ENCODE measurements around the gene TSN. TPM values are rescaled to one million over a fixed set of nuclear protein-coding genes. Genes with fewer than 3 reads are reported as not detected.
A peak's percentile ranks its signal among the peaks of the same experiment; 100 is the strongest.
"Not testable (repeated sequence)": the region's sequence is repeated elsewhere in the genome, so short reads cannot be mapped to it uniquely, and the experiment has no call there.

The TSN gene
- 74.2 TPM for total RNA-seq

GRCh38 chr2:121755237-121756111, at the start of gene TSN:
Gene TSN (plus strand): TSS chr2:121755651. CDS start chr2:121755780, 129 bp downstream.
- DNase-seq (ENCODE audit: low spot score in 2 of 2) (peak; percentile 86 to 88), FAIRE-seq (no peak)

- FAIRE-seq (no peak), DNase-seq (ENCODE audit: low spot score in 2 of 2) (no peak)
Measured at GRCh38 chr2:121705958-121706357, 49.5 kb upstream of the TSN start.

GRCh38 chr2:121707344-121707919, 48.0 kb upstream of the TSN start:
- no peak for FAIRE-seq
- no peak for DNase-seq (ENCODE audit: low spot score in 2 of 2)

GRCh38 chr2:121707920-121708361, 47.5 kb upstream of the TSN start:
- FAIRE-seq: no peak

GRCh38 chr2:121709776-121710469, 45.5 kb upstream of the TSN start:
- FAIRE-seq: no peak
- no peak for DNase-seq (ENCODE audit: low spot score in 2 of 2)

More at GRCh38 chr2:121707920-121708361, 47.5 kb upstream of the TSN start:
- DNase-seq (ENCODE audit: low spot score in 2 of 2): no peak

- FAIRE-seq: no peak
- no peak for DNase-seq (ENCODE audit: low spot score in 2 of 2)
Measured at GRCh38 chr2:121710470-121711170, 44.8 kb upstream of the TSN start.

GRCh38 chr2:121711481-121711880, 44.0 kb upstream of the TSN start:
- not testable (repeated sequence) for DNase-seq (ENCODE audit: low spot score in 2 of 2); FAIRE-seq

GRCh38 chr2:121716126-121716525, 39.3 kb upstream of the TSN start:
- DNase-seq (ENCODE audit: low spot score in 2 of 2) (no peak), FAIRE-seq (no peak)

GRCh38 chr2:121717529-121717928, 37.9 kb upstream of the TSN start:
- no peak for FAIRE-seq

GRCh38 chr2:121721926-121722325, 33.5 kb upstream of the TSN start:
- no peak for FAIRE-seq
- DNase-seq (ENCODE audit: low spot score in 2 of 2): no peak

More at GRCh38 chr2:121717529-121717928, 37.9 kb upstream of the TSN start:
- no peak for DNase-seq (ENCODE audit: low spot score in 2 of 2)

- FAIRE-seq (no peak), DNase-seq (ENCODE audit: low spot score in 2 of 2) (no peak)
Measured at GRCh38 chr2:121722479-121722878, 33.0 kb upstream of the TSN start.

GRCh38 chr2:121723316-121723715, 32.1 kb upstream of the TSN start:
- DNase-seq (ENCODE audit: low spot score in 2 of 2) (no peak), FAIRE-seq (no peak)

GRCh38 chr2:121727332-121727731, 28.1 kb upstream of the TSN start:
- DNase-seq (ENCODE audit: low spot score in 2 of 2): no peak
- FAIRE-seq: no peak

- DNase-seq (ENCODE audit: low spot score in 2 of 2) (no peak), FAIRE-seq (no peak)
Measured at GRCh38 chr2:121727950-121728349, 27.5 kb upstream of the TSN start.

GRCh38 chr2:121731366-121731765, 24.1 kb upstream of the TSN start:
- DNase-seq (ENCODE audit: low spot score in 2 of 2) (no peak), FAIRE-seq (no peak)

- not testable (repeated sequence) for FAIRE-seq; DNase-seq (ENCODE audit: low spot score in 2 of 2)
Measured at GRCh38 chr2:121734544-121734943, 20.9 kb upstream of the TSN start.

GRCh38 chr2:121735518-121736074, 19.9 kb upstream of the TSN start:
- DNase-seq (ENCODE audit: low spot score in 2 of 2) (no peak), FAIRE-seq (no peak)

- no peak for FAIRE-seq
- no peak for DNase-seq (ENCODE audit: low spot score in 2 of 2)
Measured at GRCh38 chr2:121736140-121736461, 19.4 kb upstream of the TSN start.

- DNase-seq (ENCODE audit: low spot score in 2 of 2) (peak; percentile 98 to 99), FAIRE-seq (no peak)
Measured at GRCh38 chr2:121736462-121737336, 18.8 kb upstream of the TSN start, which contains the start of gene NIFK. Gene NIFK (minus strand): TSS chr2:121736875. CDS start chr2:121736850, 25 bp downstream.

Data from frontal cortex (tissue), 4 donors.